Rectal smooth muscle tissue (tissue), 1 donor: ENCODE data around the gene COG6.

Experiments
- H3K27ac ChIP-seq: one replicate; pipeline ENCODE4 v1.7.0; 2013; ENCODE audit warnings: low read depth, low read length, inconsistent platforms
- H3K27me3 ChIP-seq: one replicate; pipeline ENCODE4 v1.7.0; 2013; ENCODE audit warnings: low read length; ENCODE audit not compliant: control insufficient read depth, insufficient read depth
- H3K36me3 ChIP-seq: one replicate; pipeline ENCODE4 v1.7.0; 2013; ENCODE audit warnings: low read length; ENCODE audit not compliant: control insufficient read depth, insufficient read depth
- H3K4me1 ChIP-seq: one replicate; pipeline ENCODE4 v1.7.0; 2013; ENCODE audit warnings: low read length; ENCODE audit not compliant: control insufficient read depth, insufficient read depth
- H3K4me3 ChIP-seq: one replicate; pipeline ENCODE4 v1.7.0; 2013; ENCODE audit warnings: low read length
- H3K9ac ChIP-seq: one replicate; pipeline ENCODE4 v1.7.0; 2013; ENCODE audit warnings: low read length

COG6 gene

GRCh38 chr13:39646122-39646521, 9.3 kb upstream of the COG6 start:
- H3K36me3 ChIP-seq: no peaks in the 10 kb centered on the region
- no peaks in the 10 kb centered on the region for H3K27me3 ChIP-seq
- no peaks in the 10 kb centered on the region for H3K4me1 ChIP-seq
- H3K27ac ChIP-seq: no peak overlapping the region
- H3K4me3 ChIP-seq: no peak overlapping the region
- H3K9ac ChIP-seq: no peak overlapping the region

GRCh38 chr13:39655041-39655568, 357 bp upstream of the COG6 start:
- H3K4me1 ChIP-seq: no peaks in the 10 kb centered on the region
- peak overlapping the region; percentile 20 for H3K27ac ChIP-seq
- H3K36me3 ChIP-seq: no peaks in the 10 kb centered on the region
- H3K9ac ChIP-seq: no peak overlapping the region
- H3K4me3 ChIP-seq: peak overlapping the region; percentile 84
- H3K27me3 ChIP-seq: no peaks in the 10 kb centered on the region

GRCh38 chr13:39656325-39656677, 839 bp downstream of the COG6 start:
- Histone ChIP-seq H3K4me1 (no peaks in the 10 kb centered on the region), H3K27me3 (no peaks in the 10 kb centered on the region), H3K27ac (no peak overlapping the region), H3K9ac (no peak overlapping the region), H3K4me3 (peak overlapping the region; percentile 84), H3K36me3 (no peaks in the 10 kb centered on the region)

DNA sequence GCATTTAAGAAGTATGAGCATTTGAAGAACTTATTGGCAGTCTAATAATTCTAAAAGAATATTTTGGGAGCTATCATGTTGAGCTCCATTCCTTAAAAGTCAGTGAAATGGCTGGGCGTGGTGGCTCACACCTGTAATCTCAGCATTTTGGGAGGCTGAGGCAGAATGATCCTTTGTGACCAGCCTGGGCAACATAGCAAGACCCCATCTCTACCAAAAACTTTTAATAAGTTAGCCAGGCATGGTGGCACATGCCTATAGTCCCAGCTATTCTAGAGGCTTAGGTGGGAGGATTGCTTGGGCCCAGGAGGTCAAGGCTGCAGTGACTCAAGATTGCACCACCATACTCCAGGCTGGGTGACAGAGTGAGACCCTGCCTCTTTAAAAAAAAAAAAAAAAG, 8.0 kb downstream of the COG6 start:
- Histone ChIP-seq H3K27ac (no peak overlapping the region), H3K9ac (no peak overlapping the region), H3K36me3 (no peaks in the 10 kb centered on the region)

DNA sequence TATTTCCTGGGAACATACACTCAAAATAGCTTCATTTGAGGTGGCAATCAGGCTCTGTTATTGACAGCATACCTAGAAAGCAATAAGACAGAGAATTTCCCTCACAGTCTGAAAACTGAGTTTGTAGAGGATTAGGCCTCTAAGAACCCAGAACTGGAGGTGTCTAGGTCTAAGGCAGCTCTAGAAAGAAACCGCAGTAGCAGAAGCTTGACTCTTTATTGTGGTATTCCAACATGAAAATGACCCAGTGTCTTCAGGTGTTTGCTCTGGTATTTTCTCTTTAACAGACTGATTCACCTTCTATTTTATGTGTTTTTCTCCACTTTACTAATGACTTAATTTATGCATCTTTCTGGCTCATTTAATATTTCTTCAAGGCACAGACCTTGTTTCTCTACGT, 8.5 kb downstream of the COG6 start:
- Histone ChIP-seq H3K4me3 (no peak overlapping the region), H3K27ac (no peak overlapping the region), H3K9ac (no peak overlapping the region), H3K27me3 (no peaks in the 10 kb centered on the region), H3K4me1 (no peaks in the 10 kb centered on the region), H3K36me3 (no peaks in the 10 kb centered on the region)

More for the DNA sequence above, 8.0 kb downstream of the COG6 start:
- no peak overlapping the region for H3K4me3 ChIP-seq
- no peaks in the 10 kb centered on the region for H3K4me1 ChIP-seq
- no peaks in the 10 kb centered on the region for H3K27me3 ChIP-seq

DNA sequence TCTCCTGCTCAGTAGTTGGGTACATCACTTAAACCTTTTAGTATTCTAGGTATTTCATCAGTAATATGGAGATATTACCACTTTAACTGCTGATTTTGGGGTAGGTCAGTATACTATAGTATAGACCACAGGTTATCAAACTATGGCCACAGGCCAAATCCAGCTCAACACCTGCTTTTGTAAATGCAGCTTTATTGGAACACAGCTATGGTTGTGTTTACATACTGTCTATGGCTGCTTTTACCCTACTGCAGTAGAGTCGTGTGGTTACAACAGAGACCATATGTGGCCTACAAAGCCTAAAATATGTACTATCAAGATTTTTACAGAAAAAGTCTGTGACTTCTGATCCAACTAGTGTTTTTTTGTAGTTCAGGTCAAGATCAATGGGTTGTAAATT, 10.3 kb downstream of the COG6 start:
- Histone ChIP-seq H3K4me1 (no peaks in the 10 kb centered on the region), H3K4me3 (no peak overlapping the region), H3K27me3 (no peaks in the 10 kb centered on the region), H3K27ac (no peak overlapping the region), H3K9ac (no peak overlapping the region), H3K36me3 (no peaks in the 10 kb centered on the region)

GRCh38 chr13:39670445-39670844, 15.0 kb downstream of the COG6 start:
- Histone ChIP-seq H3K4me1 (no peaks in the 10 kb centered on the region), H3K4me3 (no peak overlapping the region), H3K9ac (no peak overlapping the region)

GRCh38 chr13:39672378-39673132, 17.1 kb downstream of the COG6 start:
- H3K4me1 ChIP-seq: no peaks in the 10 kb centered on the region
- H3K27ac ChIP-seq: no peak overlapping the region
- H3K9ac ChIP-seq: no peak overlapping the region

More at GRCh38 chr13:39670445-39670844, 15.0 kb downstream of the COG6 start:
- no peak overlapping the region for H3K27ac ChIP-seq
- H3K36me3 ChIP-seq: no peaks in the 10 kb centered on the region
- H3K27me3 ChIP-seq: no peaks in the 10 kb centered on the region

GRCh38 chr13:39675904-39676303, 20.4 kb downstream of the COG6 start:
- Histone ChIP-seq H3K4me3 (no peak overlapping the region), H3K27me3 (no peaks in the 10 kb centered on the region), H3K36me3 (peaks cover 2% of the 10 kb centered on the region), H3K9ac (no peak overlapping the region), H3K4me1 (no peaks in the 10 kb centered on the region), H3K27ac (no peak overlapping the region)

More at GRCh38 chr13:39672378-39673132, 17.1 kb downstream of the COG6 start:
- Histone ChIP-seq H3K27me3 (no peaks in the 10 kb centered on the region), H3K4me3 (no peak overlapping the region), H3K36me3 (no peaks in the 10 kb centered on the region)

- H3K27me3 ChIP-seq: no peaks in the 10 kb centered on the region
- no peak overlapping the region for H3K27ac ChIP-seq
- H3K4me3 ChIP-seq: no peak overlapping the region
These were observed 20.9 kb downstream of the COG6 start for GRCh38 chr13:39676315-39676876.

DNA sequence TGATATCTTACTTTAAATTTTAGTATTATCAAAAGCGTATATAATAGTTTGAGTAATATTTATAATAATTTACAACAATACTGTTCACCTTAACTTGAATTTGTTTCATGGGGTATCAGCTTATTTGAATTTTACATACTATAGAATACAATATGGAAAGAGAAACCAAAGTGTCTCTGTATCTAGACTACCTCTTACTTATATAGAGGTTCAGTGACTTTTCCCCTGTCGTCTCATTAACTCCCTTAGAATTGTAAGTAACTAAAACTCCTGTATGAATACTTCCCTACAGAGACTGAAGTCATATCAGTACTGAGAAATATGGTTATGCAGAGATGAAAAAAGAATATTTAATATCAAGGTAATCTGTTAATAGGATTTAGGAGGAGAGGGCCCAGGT, 26.8 kb downstream of the COG6 start:
- H3K36me3 ChIP-seq: peaks cover 4% of the 10 kb centered on the region
- no peak overlapping the region for H3K27ac ChIP-seq
- no peaks in the 10 kb centered on the region for H3K4me1 ChIP-seq
- H3K9ac ChIP-seq: no peak overlapping the region
- H3K4me3 ChIP-seq: no peak overlapping the region
- H3K27me3 ChIP-seq: no peaks in the 10 kb centered on the region

More at GRCh38 chr13:39676315-39676876, 20.9 kb downstream of the COG6 start:
- H3K9ac ChIP-seq: no peak overlapping the region
- H3K4me1 ChIP-seq: no peaks in the 10 kb centered on the region
- H3K36me3 ChIP-seq: peaks cover 2% of the 10 kb centered on the region

DNA sequence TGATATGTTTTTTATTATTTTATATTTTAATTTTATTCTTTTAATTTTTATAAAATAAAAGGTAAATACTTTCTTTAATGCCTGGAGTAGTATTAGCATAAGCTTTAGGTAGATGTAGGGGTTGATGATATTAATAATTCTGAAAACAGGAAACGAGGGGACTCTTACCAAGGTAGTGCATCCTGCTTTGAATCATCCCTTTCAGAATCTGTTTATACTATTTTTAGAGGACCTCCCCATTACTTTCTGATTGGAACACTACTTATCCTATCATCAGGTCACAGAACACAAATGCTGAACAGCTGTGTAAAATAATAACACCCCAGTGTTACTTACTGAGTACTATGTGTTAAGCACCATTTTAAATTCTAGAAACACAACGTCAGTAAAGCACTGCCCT, 27.3 kb downstream of the COG6 start:
- H3K36me3 ChIP-seq: peaks cover 4% of the 10 kb centered on the region
- H3K4me3 ChIP-seq: no peak overlapping the region
- no peaks in the 10 kb centered on the region for H3K4me1 ChIP-seq
- no peak overlapping the region for H3K27ac ChIP-seq
- no peak overlapping the region for H3K9ac ChIP-seq
- no peaks in the 10 kb centered on the region for H3K27me3 ChIP-seq
